Adrenal gland (tissue), 5 donors: ENCODE measurements around the gene EFCAB8.

Source experiments
- CTCF ChIP-seq, 6 experiments: fragments of 450-650 bp in 4 of 6; fragments of 200-600 bp in 2 of 6; sonication (generic) in 1 of 6; IDR thresholded peaks; 1 replicate in 5 of 6; 2 replicates in 1 of 6; pipeline versions ENCODE4 v1.5.1 to v1.8.0; 2016 to 2021; ENCODE audit warnings: antibody characterized with exemption in 6 of 6, mild to moderate bottlenecking in 2 of 6, moderate library complexity in 1 of 6
- POLR2A ChIP-seq, 2 donors: fragments of 450-650 bp; IDR thresholded peaks; one replicate each; pipeline ENCODE4 v1.6.1; 2017; ENCODE audit warnings: antibody characterized with exemption in 2 of 2, mild to moderate bottlenecking in 2 of 2, moderate library complexity in 1 of 2
- donor health status: DM: no; HTN: no; CAD: no.

GRCh38 chr20:32983459-32984112 is 124.9 kb downstream of the EFCAB8 start:
- TF ChIP-seq CTCF (IDR thresholded peaks at IDR 0.05) (no peak), POLR2A (IDR thresholded peaks at IDR 0.05) (no peak)
